GM19467 (cell line): Measurements from ENCODE around the gene LTA4H.
"Not testable (repeated sequence)": the region's sequence is repeated elsewhere in the genome, so short reads cannot be mapped to it uniquely, and the experiment has no call there.

Experiments
- ATAC-seq: cut with Tn5 transposase; IDR thresholded peaks from one replicate; pipeline ENCODE4 v1.9.1; 2021; ENCODE audit warnings: mild to moderate bottlenecking, moderate library complexity; ENCODE audit not compliant: unreplicated experiment

The LTA4H gene

DNA sequence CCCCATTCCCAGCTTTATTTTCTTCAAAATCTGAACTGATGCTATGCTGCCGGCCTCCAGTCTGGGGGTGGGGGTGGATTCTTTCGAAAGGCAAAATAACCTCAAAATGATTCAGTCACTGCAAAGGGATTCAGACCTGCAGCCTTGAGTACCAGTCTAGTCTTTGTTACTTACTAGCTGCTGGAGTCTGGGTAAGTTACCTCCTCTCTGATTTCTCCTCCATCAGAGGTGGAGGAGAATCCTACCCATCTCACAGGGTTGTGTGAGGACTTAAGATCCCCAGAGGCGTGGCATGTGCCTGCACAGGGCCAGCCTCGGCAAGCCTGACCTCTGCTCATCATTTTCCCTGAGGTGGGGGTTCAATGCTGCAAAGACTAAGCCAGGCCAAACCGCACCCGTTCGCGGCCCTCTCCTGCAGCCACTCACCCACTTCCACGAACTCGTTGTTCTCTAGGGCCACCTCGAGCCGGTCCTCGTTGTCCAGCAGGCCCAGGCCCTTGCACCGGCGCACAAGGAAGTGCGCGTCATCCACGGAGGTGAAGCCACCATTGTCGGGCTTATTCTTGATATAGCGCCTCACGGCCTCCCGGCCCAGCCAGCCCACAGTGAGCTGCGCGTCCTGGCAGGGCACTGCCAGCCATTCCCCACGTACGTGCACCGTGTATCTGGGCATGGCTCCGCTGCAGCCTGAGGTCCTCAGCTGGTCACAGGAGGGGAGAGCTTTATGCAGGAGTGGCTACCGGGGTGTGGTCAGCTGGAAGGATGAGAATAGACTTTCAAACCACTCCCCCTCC lies 40.0 kb downstream of the LTA4H start:
- no peak for ATAC-seq

DNA sequence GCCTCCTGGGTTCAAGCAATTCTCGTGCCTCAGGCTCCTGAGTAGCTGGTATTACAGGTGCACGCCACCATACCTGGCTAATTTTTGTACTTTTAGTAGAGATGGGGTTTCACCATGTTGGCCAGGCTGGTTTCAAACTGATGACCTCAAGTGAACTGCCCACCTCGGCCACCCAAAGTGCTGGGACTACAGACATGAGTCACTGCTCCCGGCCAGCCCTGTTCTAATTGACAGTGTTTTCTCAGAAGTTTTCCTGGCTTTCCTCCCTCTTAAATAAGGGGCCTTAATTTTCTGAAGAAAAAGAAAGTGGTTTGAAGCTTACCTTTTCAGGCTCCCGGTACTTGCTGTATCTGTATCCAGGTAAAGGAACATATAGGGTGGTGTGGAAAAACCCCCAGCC lies 40.9 kb downstream of the LTA4H start:
- no peak for ATAC-seq

DNA sequence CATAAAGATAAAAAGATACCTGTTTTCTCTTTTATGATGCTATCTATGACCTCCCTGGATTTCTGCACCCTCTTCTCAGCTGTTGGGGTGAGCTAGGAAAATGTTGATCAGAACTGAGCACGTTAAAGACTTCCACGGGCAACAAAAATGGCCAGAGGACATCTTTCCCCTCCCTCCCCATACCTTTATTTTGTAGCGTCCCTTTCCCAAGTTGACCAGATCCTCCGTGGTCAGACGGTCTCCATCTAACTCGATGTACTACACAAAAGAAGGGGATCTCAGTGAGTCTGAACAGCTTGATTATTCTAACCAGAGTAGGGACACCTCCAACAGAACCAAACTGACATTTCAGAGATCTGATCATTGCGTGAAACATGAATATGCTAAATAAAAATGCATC lies 41.5 kb downstream of the LTA4H start:
- no peak for ATAC-seq

DNA sequence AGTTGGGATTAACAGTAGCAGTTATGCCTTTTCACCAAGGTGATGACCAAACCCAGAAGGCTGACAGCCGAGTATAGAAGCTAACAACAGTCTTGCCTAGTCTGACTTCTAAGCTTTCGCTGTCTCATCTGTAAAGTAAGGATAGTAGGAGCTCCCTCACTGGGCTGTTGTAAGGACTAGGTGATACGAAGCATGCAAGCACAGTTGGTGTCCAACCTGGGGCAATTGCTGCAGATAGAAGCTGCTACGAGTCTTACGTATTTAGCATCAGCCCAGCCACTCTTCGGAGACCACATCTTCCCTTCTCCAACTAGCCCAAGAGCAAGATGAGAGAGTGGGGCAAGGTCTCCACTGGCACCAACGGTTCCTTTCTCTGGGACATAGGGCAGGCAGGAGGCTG lies 45.3 kb downstream of the LTA4H start:
- no peak for ATAC-seq

DNA sequence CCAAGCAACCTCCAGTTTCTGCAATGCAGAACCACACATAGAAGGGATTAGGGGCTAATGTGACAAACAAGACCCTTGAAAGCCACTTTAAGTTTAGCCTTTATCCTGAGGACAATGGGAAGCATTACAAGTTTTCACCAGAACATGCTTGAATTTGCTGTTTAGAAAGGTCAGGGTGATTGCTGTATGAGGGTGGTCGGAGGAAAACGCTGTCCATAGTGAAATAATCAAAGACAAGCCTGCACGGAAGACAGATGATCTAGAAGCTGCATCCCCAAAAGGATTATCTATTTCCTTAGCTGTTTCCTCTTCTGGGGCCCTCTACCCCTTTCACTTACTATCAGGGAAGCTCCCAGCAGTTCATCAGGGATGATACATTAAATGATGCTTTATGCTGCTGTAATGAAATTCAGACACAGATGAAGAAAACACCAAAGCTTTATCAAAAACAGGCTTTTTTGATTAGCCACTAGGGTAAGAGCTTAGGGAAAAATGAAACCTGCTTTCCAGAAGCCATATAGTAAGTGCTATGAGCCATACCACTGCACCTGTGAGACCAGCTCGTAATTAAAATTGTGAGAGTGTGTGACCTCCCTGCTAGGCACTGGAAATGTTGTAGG lies 45.8 kb downstream of the LTA4H start:
- ATAC-seq = no peak

DNA sequence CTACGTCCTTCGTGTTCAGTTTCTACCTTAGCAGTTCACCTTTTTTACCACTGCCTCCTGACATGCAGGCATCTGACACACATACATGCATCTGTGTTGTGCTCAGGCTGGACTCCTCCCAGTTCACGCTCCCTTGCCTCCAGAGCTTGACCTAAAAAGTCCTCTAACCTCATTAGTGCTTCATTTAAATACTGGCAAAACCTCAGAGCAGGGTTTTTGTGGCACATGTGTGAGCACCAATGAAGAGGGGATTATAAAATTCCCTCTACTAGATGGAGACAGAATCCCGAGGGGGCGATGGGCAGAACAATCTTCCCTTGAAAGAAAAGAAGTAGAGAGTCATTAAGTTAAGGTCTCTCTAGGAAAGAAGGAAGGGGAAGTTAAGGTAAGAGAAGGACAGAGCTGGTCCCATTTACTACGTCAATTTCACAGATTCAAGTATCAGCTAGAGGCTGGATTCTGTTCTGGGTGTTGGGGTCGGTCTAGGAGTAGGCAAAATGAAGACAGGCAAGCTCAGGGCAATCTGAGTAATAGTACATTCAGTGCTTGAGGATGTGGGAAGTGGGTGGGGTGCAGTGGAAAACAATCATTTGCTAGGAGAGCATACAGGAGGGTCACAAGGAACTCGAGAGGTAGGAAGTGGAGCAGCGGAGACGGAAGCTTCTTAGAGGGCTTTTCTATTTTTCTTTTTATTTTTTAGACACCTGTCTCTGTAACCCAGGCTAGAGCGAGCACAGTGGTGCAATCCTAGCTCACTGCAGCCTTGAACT lies 46.7 kb downstream of the LTA4H start:
- no peak for ATAC-seq

DNA sequence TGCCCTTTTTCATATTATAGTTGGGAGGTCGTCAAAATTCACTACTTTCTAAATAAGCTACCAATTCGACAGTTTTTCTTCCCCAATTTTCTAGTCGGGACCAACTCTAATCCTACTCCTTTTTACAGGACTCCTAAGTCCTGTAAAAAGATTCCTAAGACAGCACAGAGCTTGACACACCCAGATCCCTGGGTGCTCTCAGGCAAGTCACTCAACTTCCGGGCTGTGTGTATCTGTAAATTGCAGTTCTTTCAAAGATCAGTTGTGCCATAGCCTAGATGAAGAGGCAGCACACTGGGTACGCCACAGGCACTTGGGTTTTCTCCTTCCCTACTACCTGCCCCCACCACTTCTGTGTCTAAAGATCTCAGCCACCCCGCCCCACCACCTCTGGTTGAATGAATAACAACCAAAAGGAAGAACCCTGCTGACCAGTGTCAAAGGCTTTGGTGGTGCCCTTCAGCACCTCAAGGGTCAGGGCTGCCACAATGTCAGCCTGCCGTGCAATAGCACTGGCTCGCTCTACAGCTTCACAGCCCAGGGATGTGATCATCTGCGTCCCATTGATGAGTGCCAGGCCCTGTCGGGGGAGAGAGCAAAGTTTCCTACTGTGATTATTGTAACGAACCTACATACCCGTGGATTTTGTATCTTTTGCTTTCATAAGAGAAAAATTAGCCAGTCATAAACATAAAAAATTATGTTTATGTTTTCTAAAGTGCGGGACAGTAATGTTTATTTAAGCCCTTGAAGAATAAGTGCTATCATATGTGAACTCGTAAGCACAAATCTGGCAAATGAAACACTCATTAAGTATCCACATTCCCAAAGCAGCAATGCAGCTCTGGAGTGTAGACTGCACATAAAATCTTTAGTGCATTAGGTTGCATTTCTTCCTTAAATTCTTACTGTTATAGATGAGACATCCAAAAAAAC lies 48.5 kb downstream of the LTA4H start:
- ATAC-seq = no peak

DNA sequence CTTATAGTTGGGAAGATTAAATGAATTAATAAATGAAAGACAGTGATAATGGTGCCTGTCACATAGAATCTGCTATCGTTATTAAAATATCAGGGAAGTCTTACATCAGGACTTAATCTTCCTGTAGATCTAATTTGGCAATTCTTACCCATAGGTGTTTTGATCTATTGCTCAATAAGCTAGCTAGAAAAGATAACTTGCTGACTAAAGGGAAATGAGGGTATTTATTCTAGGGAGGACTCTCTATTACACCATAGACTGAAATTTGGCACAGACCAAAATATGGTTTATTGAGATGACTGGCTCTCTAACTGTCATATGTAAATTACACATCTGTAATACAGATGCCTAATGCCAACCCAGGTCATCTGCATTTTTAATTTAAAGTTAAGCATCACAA lies 50.7 kb downstream of the LTA4H start:
- no peak for ATAC-seq

DNA sequence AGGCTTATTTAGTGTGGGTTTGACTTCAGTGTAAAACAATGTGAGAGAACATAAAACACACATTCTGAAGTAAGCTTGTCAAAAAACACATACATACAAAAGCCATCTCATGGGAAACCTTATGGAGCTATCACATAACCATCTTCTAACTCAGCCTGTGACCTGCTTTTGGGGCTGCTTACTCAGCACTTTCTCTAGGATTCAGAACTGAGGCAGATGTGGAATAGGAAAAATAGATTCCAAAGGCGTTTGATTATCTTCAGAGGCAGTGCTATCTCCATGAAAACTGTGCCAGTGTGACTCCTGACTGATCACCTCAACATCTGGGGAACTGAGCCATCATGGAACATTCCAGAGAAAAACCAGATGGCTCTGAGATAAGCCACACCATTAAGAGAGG lies 52.8 kb downstream of the LTA4H start:
- no peak for ATAC-seq

DNA sequence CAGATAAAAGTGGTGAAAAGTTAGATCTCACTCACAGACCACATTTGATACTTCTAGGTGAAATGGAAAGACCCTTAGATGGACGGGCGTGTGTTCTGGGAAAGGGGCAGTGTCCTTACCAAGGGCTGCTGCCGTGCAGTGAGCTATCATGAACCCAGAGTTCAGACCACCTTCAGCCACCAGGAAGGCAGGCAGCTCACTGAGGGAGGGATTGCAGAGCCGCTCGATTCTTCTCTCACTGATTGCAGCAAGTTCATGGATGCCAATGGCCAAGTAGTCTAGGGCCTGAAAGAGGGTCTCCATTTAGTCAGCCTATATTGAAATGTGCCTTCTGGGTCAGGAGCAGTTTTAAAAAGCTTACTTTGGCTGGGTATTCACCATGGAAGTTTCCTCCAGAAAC lies 55.0 kb downstream of the LTA4H start:
- ATAC-seq = no peak

DNA sequence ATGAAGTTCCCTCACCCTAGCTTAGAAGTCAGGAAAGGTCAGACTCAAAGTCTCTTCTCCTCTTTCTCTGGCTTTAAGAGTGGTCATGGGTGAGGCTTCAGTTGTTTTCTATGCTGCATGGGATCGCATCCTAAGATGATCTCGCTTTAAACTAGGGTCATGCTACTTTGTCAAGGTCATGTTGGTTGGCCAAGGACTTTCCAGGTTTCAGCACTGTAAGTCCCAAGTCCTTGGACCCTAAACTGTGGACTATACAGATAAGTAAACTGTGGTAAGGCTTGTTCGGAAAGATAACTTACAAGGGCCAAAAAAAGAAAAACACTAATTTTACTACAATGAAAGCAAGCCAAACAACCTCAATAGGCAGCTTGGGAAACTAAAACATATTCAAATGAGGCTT lies 56.6 kb downstream of the LTA4H start:
- ATAC-seq = no peak

DNA sequence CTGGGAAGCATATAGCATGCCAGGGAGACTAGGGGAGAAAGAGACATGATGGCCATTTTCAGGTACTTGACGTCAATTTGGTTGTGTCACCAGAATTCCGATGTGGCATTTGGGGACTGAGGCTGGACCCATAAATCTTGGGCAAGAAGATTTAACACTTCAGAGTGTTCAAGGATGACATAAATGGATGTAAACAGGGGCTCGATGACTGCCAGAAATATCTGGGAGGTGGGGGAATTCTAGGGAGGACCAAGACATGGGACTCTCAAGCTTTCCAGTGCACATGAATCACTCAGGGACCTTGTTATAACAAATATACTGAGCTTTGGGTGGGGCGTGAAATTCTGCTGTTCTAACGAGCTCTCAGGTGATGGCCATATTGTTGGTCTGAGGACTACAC lies 57.0 kb downstream of the LTA4H start:
- no peak for ATAC-seq

DNA sequence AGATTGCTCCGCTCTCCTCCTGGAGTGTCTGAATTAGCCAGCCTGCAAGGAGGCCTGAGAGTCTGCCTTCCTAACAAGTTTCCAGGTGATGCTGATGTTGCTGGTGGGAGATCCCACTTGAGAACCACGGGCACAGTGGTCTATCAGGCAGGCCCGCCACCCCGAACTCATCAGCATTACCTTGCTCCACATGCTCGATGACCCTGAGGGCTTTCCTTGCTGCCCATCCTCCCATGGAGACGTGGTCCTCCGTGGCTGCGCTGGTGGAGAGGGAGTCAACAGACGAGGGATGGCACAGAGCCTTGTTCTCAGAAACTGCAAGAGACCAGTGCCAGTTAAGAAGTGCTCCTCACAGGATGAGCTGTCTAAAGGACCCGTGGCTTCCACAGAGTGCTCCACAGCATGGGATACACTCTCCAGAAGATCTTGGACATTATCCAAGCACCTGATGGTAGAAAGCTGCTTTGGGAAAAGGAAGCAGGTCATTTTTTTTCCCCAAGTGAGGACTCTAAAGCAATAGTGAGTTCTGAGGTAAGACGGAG lies 57.6 kb downstream of the LTA4H start:
- ATAC-seq = no peak

DNA sequence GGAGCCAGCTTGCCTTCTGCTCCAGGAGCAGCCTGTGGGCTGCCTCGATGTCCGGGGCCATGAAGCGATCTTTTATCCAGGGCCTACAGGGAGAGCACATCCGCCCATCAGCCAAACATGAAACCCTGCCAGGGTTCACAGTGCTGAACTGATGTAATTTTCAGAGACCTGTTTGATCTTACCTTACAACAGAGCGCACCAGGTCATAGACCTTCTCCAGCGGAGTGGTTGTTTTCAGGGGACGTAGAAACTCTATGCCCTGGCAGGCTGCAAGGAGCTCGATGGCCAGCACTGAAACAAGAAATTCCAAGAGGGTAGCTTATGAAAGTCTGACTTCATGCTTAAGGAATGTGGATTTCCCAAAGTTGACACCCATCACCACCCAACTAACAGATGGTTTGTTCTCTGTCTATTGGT lies 59.0 kb downstream of the LTA4H start:
- ATAC-seq = no peak

DNA sequence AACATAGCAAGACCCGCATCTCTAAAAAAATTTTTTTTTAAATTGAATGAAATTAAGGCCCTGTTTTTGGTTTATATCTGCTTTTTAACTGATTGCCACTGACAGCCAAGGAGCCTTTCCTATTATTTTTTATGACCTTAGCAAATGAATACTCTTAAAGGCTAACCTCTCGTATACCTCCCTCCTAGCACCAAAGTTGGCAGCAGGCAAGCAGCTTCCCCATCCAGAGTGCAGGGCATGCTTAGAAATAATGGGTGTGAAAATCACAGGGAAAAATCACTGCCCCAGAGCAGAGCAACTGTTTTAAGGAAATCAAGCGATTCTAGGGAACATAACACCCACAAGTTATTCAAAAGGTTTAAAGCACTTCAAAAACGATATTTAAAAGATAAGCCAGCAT lies 59.9 kb downstream of the LTA4H start:
- ATAC-seq = no peak

DNA sequence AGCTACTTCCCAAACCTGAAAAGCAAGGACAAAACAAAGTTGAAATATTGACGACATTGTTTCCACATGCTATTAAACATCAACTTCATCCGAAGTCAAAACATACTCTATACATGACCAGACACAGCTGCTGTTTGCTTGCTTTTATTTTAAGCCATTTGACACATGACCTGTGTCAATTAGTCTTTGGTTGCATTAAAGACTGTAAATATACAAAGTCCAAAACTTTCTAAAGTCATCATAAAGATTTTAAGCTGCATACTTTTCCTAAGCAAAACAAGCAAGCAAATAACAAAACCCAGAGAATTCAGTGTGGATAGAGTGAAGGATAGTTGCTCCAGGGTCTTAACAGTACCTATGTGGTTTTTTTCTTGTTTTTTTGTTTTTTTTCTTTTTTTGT lies 61.0 kb downstream of the LTA4H start:
- ATAC-seq = no peak

DNA sequence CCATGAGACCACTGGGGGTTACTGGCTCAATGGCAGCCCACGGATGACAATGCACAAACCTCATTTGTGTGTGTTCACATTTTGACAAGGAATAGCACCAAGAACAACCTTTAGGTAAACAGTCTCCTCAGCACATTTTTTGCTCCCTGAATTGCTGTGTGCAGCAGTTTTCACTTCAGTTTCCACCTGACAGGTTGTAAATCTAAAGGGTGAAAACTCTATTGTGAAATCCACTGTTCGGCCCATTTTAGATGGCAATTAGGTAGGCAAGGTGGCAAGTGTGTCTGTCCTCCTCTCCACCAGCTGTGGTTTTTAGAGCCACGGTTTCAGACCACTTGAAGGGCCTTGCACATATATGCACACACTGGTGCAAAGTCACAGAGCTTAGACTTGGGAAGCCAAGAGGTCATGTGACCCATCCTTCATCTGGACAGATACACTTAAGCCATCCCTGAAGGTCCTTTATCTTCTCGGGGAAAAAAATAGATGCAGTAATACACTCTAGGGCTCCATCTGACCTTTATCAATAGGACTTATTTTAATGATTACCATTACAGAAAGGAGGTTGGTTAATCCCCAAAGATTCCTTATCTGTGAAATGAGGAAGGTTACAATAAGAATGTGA lies 62.4 kb downstream of the LTA4H start:
- no peak for ATAC-seq

DNA sequence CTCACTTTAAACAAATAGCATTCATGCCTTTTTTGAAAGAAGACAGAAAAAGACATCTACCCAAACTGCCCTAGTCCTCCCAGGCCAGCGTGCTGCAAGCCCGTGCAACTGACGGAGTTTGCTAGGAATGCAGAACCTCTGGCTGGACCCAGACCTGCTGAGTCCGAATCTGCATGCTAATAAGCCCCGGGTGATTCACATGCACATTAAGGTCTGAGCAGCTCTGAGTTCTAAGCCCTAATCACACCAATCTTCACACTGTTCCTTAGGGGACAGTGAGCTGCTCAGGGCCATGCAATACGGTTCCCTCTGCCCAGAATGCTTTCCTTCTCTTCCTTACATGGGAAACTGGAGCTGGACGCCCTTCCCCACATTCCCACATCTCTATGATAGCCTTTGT lies 64.5 kb downstream of the LTA4H start:
- ATAC-seq = no peak

DNA sequence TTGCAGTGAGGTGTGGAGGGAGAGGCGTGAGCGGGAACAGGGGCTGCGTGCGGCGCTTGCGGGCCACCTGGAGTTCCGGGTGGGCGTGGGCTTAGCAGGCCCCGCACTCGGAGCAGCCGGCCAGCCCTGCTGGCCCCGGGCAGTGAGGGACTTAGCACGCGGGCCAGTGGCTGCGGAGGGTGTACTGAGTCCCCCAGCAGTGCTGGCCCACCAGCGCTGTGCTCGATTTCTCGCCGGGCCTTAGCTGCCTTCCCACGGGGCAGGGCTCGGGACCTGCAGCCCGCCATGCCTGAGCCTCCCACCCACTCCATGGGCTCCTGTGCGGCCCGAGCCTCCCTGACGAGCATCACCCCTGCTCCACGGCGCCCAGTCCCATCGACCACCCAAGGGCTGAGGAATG lies 66.3 kb downstream of the LTA4H start:
- not testable (repeated sequence) for ATAC-seq

DNA sequence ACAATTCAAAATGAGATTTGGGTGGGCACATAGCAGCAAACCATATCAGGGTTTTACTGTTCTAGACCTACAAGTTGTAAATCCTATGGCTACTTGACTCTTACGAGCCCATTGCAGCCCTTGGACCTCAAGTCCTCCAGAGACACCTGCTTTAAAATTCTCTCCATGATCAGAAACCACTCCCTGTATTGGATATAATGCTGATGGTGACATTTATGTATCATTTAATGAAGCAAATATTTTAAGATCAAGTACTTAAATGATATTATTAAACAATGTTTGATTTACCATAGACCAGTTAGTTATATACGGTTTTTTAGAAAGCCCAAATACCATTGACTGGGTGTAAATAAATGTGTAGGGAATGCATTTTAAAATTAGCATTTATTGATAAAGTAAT lies 68.1 kb downstream of the LTA4H start:
- ATAC-seq = no peak
